Ishikawa (cell line): ENCODE measurements around the gene RNF2.

Experiments used
- CEBPB ChIP-seq: IDR thresholded peaks from 2 replicates; pipeline ENCODE4 v1.6.1; 2012
- CREB1 ChIP-seq: IDR thresholded peaks from 2 replicates; pipeline ENCODE4 v1.6.1; 2012; ENCODE audit warnings: low read depth
- EP300 ChIP-seq: IDR thresholded peaks from 2 replicates; pipeline ENCODE4 v1.6.1; 2012; ENCODE audit warnings: borderline replicate concordance
- NFIC ChIP-seq: IDR thresholded peaks from 2 replicates; pipeline ENCODE4 v1.6.1; 2012
- TCF12 ChIP-seq: IDR thresholded peaks from 2 replicates; pipeline ENCODE4 v1.6.1; 2012; ENCODE audit warnings: low read depth
- USF1 ChIP-seq: IDR thresholded peaks from 2 replicates; pipeline ENCODE4 v1.6.1; 2012
- TF ChIP-seq, protein P1 (sequence below): IDR thresholded peaks from 2 replicates; pipeline ENCODE4 v1.6.1; 2012
- TF ChIP-seq, protein P2 (sequence below): IDR thresholded peaks from 2 replicates; pipeline ENCODE4 v1.6.1; 2012; ENCODE audit warnings: low read depth, mild to moderate bottlenecking

DNA sequence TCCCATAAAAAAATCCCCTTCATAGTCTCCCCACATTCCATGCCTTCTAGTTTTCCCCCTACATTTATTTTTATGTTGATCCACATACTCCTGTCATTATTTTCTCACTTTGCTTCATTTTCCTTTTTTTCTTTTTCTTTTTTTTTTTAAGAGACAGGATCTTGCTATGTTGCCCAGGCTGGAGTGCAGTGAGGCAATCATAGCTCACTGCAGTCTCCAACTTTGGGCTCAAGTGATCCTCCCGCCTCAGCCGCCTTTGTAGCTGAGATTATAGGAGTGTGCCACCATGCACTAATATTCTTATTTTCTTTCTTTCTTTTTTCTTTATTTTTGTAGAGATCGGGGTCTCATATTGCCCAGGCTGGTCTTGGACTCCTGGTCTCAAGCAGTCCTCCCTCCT lies 7.8 kb downstream of the RNF2 start:
- TF ChIP-seq EP300 (no peak), NFIC (no peak), CREB1 (no peak), CEBPB (no peak), TCF12 (no peak), USF1 (no peak)
- TF ChIP-seq, protein P1, sequence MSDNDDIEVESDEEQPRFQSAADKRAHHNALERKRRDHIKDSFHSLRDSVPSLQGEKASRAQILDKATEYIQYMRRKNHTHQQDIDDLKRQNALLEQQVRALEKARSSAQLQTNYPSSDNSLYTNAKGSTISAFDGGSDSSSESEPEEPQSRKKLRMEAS, result no peak
- TF ChIP-seq, protein P2, sequence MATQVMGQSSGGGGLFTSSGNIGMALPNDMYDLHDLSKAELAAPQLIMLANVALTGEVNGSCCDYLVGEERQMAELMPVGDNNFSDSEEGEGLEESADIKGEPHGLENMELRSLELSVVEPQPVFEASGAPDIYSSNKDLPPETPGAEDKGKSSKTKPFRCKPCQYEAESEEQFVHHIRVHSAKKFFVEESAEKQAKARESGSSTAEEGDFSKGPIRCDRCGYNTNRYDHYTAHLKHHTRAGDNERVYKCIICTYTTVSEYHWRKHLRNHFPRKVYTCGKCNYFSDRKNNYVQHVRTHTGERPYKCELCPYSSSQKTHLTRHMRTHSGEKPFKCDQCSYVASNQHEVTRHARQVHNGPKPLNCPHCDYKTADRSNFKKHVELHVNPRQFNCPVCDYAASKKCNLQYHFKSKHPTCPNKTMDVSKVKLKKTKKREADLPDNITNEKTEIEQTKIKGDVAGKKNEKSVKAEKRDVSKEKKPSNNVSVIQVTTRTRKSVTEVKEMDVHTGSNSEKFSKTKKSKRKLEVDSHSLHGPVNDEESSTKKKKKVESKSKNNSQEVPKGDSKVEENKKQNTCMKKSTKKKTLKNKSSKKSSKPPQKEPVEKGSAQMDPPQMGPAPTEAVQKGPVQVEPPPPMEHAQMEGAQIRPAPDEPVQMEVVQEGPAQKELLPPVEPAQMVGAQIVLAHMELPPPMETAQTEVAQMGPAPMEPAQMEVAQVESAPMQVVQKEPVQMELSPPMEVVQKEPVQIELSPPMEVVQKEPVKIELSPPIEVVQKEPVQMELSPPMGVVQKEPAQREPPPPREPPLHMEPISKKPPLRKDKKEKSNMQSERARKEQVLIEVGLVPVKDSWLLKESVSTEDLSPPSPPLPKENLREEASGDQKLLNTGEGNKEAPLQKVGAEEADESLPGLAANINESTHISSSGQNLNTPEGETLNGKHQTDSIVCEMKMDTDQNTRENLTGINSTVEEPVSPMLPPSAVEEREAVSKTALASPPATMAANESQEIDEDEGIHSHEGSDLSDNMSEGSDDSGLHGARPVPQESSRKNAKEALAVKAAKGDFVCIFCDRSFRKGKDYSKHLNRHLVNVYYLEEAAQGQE, result no peak
